Fibroblast of pulmonary artery (primary cell): ENCODE results near the gene RAPGEF6.

Experiments
- DNase-seq: peaks from one replicate; pipeline ENCODE4 v3.0.0-alpha.2; 2010; ENCODE audit warnings: low read depth
- H3K4me3 ChIP-seq: replicated peaks from 2 replicates; pipeline ENCODE4 v1.5.1; 2011; ENCODE audit warnings: low read depth, mild to moderate bottlenecking, control low read depth, low read length, moderate library complexity
- TF ChIP-seq, protein P1 (sequence below): IDR thresholded peaks from 2 replicates; pipeline ENCODE4 v1.5.1; 2011; ENCODE audit warnings: mild to moderate bottlenecking, control low read depth, low read length, inconsistent platforms; ENCODE audit errors: missing control alignments

RAPGEF6 gene

DNA sequence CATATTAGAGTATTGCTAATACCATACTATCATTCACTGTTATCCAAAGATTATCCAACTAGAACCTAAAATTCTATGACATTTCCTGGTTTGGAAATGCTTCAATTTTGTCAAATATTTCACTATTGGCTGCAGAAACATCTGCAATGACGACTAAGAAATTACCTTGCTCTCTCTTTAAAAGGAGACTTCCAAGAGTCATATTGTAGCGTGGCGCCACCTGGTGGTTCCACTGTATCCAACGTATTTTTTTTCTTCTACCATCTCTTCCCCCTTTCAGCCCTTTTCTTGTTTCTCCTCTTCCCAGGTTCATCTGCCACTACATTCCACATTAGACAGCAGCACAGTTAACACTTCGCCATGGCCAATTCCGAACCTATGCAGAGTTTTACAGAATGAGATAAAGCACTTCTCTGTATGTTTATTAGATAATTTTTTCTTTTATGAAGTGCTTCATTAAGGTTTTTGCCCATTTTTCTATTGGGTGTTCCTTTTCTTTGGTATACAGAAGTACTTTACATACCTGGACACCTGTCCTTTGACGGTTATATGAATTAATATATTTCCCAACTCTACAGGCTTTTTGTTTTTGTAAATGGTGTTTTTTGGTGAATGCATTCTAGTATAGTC, 217.7 kb downstream of the RAPGEF6 start:
- peak; percentile 86 for DNase-seq
- no peak overlapping the region for H3K4me3 ChIP-seq
- TF ChIP-seq, protein P1, sequence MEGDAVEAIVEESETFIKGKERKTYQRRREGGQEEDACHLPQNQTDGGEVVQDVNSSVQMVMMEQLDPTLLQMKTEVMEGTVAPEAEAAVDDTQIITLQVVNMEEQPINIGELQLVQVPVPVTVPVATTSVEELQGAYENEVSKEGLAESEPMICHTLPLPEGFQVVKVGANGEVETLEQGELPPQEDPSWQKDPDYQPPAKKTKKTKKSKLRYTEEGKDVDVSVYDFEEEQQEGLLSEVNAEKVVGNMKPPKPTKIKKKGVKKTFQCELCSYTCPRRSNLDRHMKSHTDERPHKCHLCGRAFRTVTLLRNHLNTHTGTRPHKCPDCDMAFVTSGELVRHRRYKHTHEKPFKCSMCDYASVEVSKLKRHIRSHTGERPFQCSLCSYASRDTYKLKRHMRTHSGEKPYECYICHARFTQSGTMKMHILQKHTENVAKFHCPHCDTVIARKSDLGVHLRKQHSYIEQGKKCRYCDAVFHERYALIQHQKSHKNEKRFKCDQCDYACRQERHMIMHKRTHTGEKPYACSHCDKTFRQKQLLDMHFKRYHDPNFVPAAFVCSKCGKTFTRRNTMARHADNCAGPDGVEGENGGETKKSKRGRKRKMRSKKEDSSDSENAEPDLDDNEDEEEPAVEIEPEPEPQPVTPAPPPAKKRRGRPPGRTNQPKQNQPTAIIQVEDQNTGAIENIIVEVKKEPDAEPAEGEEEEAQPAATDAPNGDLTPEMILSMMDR = peak; percentile 75

GRCh38 chr5:131416729-131417128, 218.3 kb downstream of the RAPGEF6 start:
- DNase-seq = no peak
- H3K4me3 ChIP-seq = no peak overlapping the region
- TF ChIP-seq, protein P1 = no peak

GRCh38 chr5:131413605-131414559, 221.1 kb downstream of the RAPGEF6 start:
- H3K4me3 ChIP-seq = no peak overlapping the region
- DNase-seq = no peak
- TF ChIP-seq, protein P1 = no peak

GRCh38 chr5:131406975-131407638, 227.9 kb downstream of the RAPGEF6 start:
- no peak overlapping the region for H3K4me3 ChIP-seq
- TF ChIP-seq, protein P1 = no peak
- DNase-seq = no peak

- no peak for DNase-seq
- TF ChIP-seq, protein P1 = no peak
- H3K4me3 ChIP-seq = no peak overlapping the region
These were observed 229.0 kb downstream of the RAPGEF6 start for GRCh38 chr5:131406076-131406475.

GRCh38 chr5:131405674-131406073, 229.4 kb downstream of the RAPGEF6 start:
- no peak overlapping the region for H3K4me3 ChIP-seq
- no peak for DNase-seq
- TF ChIP-seq, protein P1 = no peak
